NCI-H1092 (cell line): Measurements from ENCODE around the gene SNU13.
"Not testable (repeated sequence)": the region's sequence is repeated elsewhere in the genome, so short reads cannot be mapped to it uniquely, and the experiment has no call there.

Experiments used
- DNase-seq: peaks from one replicate; lab custom pipeline; 2025; lab: John Stamatoyannopoulos, UW

The SNU13 gene

GRCh38 chr22:41681616-41682015 lies 7.1 kb downstream of the SNU13 start:
- DNase-seq = peak; percentile 17

GRCh38 chr22:41676134-41676533 lies 12.5 kb downstream of the SNU13 start:
- no peak for DNase-seq

GRCh38 chr22:41674846-41675340 lies 13.8 kb downstream of the SNU13 start:
- DNase-seq = no peak

- no peak for DNase-seq
These were observed 15.7 kb downstream of the SNU13 start for GRCh38 chr22:41672780-41673509.

- not testable (repeated sequence) for DNase-seq
These were observed 16.6 kb downstream of the SNU13 start for GRCh38 chr22:41672096-41672495.

GRCh38 chr22:41668971-41669911 lies 19.4 kb downstream of the SNU13 start:
- DNase-seq = no peak

GRCh38 chr22:41664951-41665350 lies 23.7 kb downstream of the SNU13 start:
- DNase-seq = no peak

- no peak for DNase-seq
These were observed 24.2 kb downstream of the SNU13 start for GRCh38 chr22:41664490-41664889.

GRCh38 chr22:41663594-41663993 lies 25.1 kb downstream of the SNU13 start:
- DNase-seq = not testable (repeated sequence)

GRCh38 chr22:41661713-41662112 lies 27.0 kb downstream of the SNU13 start:
- DNase-seq = no peak

GRCh38 chr22:41661088-41661487 lies 27.6 kb downstream of the SNU13 start:
- DNase-seq = no peak

GRCh38 chr22:41660416-41660815 lies 28.3 kb downstream of the SNU13 start:
- no peak for DNase-seq

GRCh38 chr22:41659941-41660340 lies 28.7 kb downstream of the SNU13 start:
- no peak for DNase-seq

GRCh38 chr22:41658869-41659268 lies 29.8 kb downstream of the SNU13 start:
- no peak for DNase-seq

- DNase-seq = no peak
These were observed 31.0 kb downstream of the SNU13 start for GRCh38 chr22:41657709-41658108.

GRCh38 chr22:41656556-41656955 lies 32.1 kb downstream of the SNU13 start:
- DNase-seq = no peak

- no peak for DNase-seq
These were observed 34.3 kb downstream of the SNU13 start for GRCh38 chr22:41654322-41654721.

- DNase-seq = no peak
These were observed 37.8 kb downstream of the SNU13 start for GRCh38 chr22:41650821-41651220.

- no peak for DNase-seq
These were observed 38.4 kb downstream of the SNU13 start for GRCh38 chr22:41650229-41650628.

- no peak for DNase-seq
These were observed 40.2 kb downstream of the SNU13 start for GRCh38 chr22:41648432-41648831.

GRCh38 chr22:41647771-41648170 lies 40.9 kb downstream of the SNU13 start:
- no peak for DNase-seq

- no peak for DNase-seq
These were observed 46.1 kb downstream of the SNU13 start for GRCh38 chr22:41642331-41643110.
